PC-9 (cell line): ENCODE results near the gene BTBD17. TPM values are rescaled to one million over a fixed set of nuclear protein-coding genes. Genes with fewer than 3 reads are reported as not detected.

Experiments
- BruUV-seq: library from RNA; stranded (reverse); fragments of 400-500 nt; replicated peaks from 2 replicates; lab custom pipeline; 2021; lab: Mats Ljungman, UMichigan
- CTCF ChIA-PET: fragments of 300-600 bp; sonication (Branson Sonifier 250); formaldehyde crosslinking; loops from one replicate; lab custom pipeline; 2022; ENCODE audit warnings: antibody characterized with exemption; lab: Charles Lee
- POLR2A ChIA-PET: fragments of 300-600 bp; sonication (Branson Sonifier 250); formaldehyde crosslinking; loops from one replicate; lab custom pipeline; 2022; ENCODE audit warnings: antibody characterized with exemption; ENCODE audit not compliant: unreplicated experiment; lab: Charles Lee
- DNase-seq, 2 experiments: peaks; one replicate each; pipeline versions ENCODE4 v3.0.0 to v3.0.0-alpha.2; 2015 to 2022; ENCODE audit warnings: mixed read lengths in 1 of 2
- H2AFZ ChIP-seq: fragments of 200-600 bp; sonication (generic); 2 replicates; pipeline ENCODE4 v1.8.1; 2017; ENCODE audit warnings: antibody characterized with exemption
- H3F3A ChIP-seq: fragments of 200-600 bp; sonication (generic); 2 replicates; pipeline ENCODE4 v1.8.1; 2017; ENCODE audit warnings: antibody characterized with exemption, mild to moderate bottlenecking, low read depth; ENCODE audit not compliant: insufficient read depth
- H3K27ac ChIP-seq: fragments of 200-600 bp; sonication (generic); 2 replicates; pipeline ENCODE4 v1.6.1; 2016; ENCODE audit warnings: mixed run types
- H3K27me3 ChIP-seq: fragments of 200-600 bp; sonication (generic); 2 replicates; pipeline ENCODE4 v1.6.1; 2016; ENCODE audit warnings: low read depth, mixed run types; ENCODE audit not compliant: insufficient read depth
- H3K36me3 ChIP-seq: fragments of 200-600 bp; sonication (generic); 2 replicates; pipeline ENCODE4 v1.6.1; 2016; ENCODE audit warnings: low read depth, mixed run types
- H3K4me1 ChIP-seq: fragments of 200-600 bp; sonication (generic); replicated peaks from 2 replicates; pipeline ENCODE4 v1.6.1; 2016; ENCODE audit warnings: mixed run types; ENCODE audit not compliant: insufficient read depth
- H3K4me2 ChIP-seq: fragments of 200-600 bp; sonication (generic); 2 replicates; pipeline ENCODE4 v1.6.1; 2017; ENCODE audit warnings: mixed run types
- H3K4me3 ChIP-seq: fragments of 200-600 bp; sonication (generic); 2 replicates; pipeline ENCODE4 v1.6.1; 2016; ENCODE audit warnings: mixed run types
- H3K79me2 ChIP-seq: fragments of 200-600 bp; sonication (generic); 2 replicates; pipeline ENCODE4 v1.6.1; 2017; ENCODE audit warnings: low read depth, mixed run types
- H3K9me2 ChIP-seq: fragments of 200-600 bp; sonication (generic); 2 replicates; pipeline ENCODE4 v1.8.1; 2017; ENCODE audit warnings: mild to moderate bottlenecking; ENCODE audit not compliant: insufficient read depth
- H3K9me3 ChIP-seq: fragments of 200-600 bp; sonication (generic); 2 replicates; pipeline ENCODE4 v1.8.1; 2016; ENCODE audit warnings: low read depth; ENCODE audit not compliant: insufficient read depth
- H4K20me1 ChIP-seq: fragments of 200-600 bp; sonication (generic); 2 replicates; pipeline ENCODE4 v1.8.1; 2017; ENCODE audit not compliant: insufficient read depth
- EZH2 ChIP-seq: fragments of 200-600 bp; sonication (generic); IDR thresholded peaks from 2 replicates; pipeline ENCODE4 v1.8.0; 2017; ENCODE audit warnings: antibody characterized with exemption, low read depth
- intact Hi-C: fragments of 100-400 bp; cut with micrococcal nuclease; formaldehyde crosslinking; loops from one replicate; pipeline ENCODE4 v1.10.0; 2022; ENCODE audit not compliant: unreplicated experiment
- total RNA-seq: library from RNA; stranded (reverse); gene quantifications from 2 replicates; pipeline ENCODE4 v1.2.3, GENCODE V29; 2021
- TF ChIP-seq, protein P1 (sequence below): fragments of 200-600 bp; sonication (generic); conservative IDR thresholded peaks from 2 replicates; pipeline ENCODE4 v1.6.1; 2017; ENCODE audit warnings: mixed run types, antibody characterized with exemption, mild to moderate bottlenecking, moderate library complexity

Gene BTBD17
- total RNA-seq, 1 experiment from 2014 or later: not detected

DNA sequence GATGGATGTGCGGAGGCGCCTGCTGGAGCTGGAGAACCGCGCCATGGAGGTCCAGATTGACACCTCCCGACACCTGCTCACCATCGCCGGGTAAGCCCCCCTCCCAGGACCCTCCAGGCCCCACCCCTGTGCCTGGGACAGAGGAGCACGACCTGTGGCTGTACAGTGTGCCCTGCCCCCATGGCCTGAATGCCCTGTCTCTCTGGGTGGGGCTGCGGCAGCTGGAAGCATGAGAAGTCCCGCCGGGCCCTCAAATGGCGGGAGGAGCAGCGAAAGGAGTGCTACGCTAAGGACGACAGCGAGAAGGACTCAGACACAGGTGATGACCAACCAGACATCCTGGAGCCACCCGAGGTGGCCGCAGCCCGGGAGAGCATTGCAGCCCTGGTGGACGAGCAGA, 11.2 kb downstream of the BTBD17 start:
- ChIA-PET POLR2A (no interaction called here), CTCF (no interaction called here)
- no peaks in the 10 kb centered on the region for H3K9me2 ChIP-seq
- intact Hi-C loops: no loop called here
- no peaks in the 10 kb centered on the region for H3K79me2 ChIP-seq
- peaks cover 87% of the 10 kb centered on the region for H3K27me3 ChIP-seq
- H4K20me1 ChIP-seq: no peaks in the 10 kb centered on the region
- H3K36me3 ChIP-seq: no peaks in the 10 kb centered on the region
- H2AFZ ChIP-seq: no peak overlapping the region
- H3K4me1 ChIP-seq: no peaks in the 10 kb centered on the region
- DNase-seq: no peak
- H3K27ac ChIP-seq: no peak overlapping the region
- H3K9me3 ChIP-seq: no peaks in the 10 kb centered on the region
- BruUV-seq: no TSS peak
- H3K4me2 ChIP-seq: no peak overlapping the region
- H3K4me3 ChIP-seq: no peak overlapping the region
- no peak for TF ChIP-seq EZH2
- TF ChIP-seq, protein P1, sequence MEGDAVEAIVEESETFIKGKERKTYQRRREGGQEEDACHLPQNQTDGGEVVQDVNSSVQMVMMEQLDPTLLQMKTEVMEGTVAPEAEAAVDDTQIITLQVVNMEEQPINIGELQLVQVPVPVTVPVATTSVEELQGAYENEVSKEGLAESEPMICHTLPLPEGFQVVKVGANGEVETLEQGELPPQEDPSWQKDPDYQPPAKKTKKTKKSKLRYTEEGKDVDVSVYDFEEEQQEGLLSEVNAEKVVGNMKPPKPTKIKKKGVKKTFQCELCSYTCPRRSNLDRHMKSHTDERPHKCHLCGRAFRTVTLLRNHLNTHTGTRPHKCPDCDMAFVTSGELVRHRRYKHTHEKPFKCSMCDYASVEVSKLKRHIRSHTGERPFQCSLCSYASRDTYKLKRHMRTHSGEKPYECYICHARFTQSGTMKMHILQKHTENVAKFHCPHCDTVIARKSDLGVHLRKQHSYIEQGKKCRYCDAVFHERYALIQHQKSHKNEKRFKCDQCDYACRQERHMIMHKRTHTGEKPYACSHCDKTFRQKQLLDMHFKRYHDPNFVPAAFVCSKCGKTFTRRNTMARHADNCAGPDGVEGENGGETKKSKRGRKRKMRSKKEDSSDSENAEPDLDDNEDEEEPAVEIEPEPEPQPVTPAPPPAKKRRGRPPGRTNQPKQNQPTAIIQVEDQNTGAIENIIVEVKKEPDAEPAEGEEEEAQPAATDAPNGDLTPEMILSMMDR: no peak
- H3F3A ChIP-seq: no peaks in the 10 kb centered on the region

DNA sequence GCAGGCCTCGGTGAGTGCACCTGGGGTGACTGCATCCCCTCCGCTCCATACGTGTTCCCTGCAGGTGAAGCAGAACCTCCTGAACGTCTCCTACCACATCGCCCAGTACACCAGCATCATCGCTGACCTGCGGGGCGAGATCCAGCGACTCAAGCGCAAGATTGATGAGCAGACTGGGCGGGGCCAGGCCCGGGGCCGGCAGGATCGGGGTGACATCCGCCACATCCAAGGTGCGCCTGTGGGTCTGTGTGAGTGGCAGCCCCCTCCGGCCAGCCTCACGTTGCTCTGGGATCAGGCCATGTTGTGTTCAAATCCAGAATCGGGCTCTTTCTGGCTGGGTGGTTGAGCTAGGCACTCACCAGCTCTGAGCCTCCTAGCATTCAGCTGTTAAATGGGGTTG, 12.5 kb downstream of the BTBD17 start:
- TF ChIP-seq, protein P1: no peak
- DNase-seq: no peak
- H2AFZ ChIP-seq: no peak overlapping the region
- no peaks in the 10 kb centered on the region for H3F3A ChIP-seq
- no peak overlapping the region for H3K4me2 ChIP-seq
- H4K20me1 ChIP-seq: no peaks in the 10 kb centered on the region
- H3K79me2 ChIP-seq: no peaks in the 10 kb centered on the region
- no peak overlapping the region for H3K4me3 ChIP-seq
- no TSS peak for BruUV-seq
- H3K36me3 ChIP-seq: no peaks in the 10 kb centered on the region
- no peaks in the 10 kb centered on the region for H3K4me1 ChIP-seq
- CTCF ChIA-PET: no interaction called here
- intact Hi-C loops: no loop called here
- no peaks in the 10 kb centered on the region for H3K9me2 ChIP-seq
- no peak overlapping the region for H3K27ac ChIP-seq
- POLR2A ChIA-PET: interaction anchor here (0.6 kb wide), 1 partner anchor 140 kb away, joined by 3 read pairs; no protein-coding TSS in a partner anchor
- H3K27me3 ChIP-seq: peaks cover 87% of the 10 kb centered on the region
- H3K9me3 ChIP-seq: no peaks in the 10 kb centered on the region

DNA sequence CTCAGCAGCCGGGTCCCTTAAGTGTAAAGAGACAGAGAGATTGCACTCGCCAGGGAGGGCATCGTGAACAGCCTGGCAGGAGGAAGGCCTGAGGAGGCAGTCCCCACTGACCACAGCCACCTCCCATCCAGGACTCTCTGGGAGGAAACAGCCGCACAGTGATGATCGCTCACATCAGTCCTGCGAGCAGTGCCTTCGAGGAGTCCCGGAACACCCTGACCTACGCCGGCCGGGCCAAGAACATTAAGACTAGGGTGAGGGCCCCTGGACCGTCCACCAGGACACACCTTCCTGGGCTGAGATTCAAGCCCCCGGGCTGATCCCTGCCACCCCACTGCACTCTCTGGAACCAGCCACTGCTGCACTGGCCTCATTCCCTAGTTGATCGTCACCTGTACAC, 14.0 kb downstream of the BTBD17 start:
- Histone ChIP-seq H4K20me1 (no peaks in the 10 kb centered on the region), H3K27ac (no peak overlapping the region), H3K4me1 (no peaks in the 10 kb centered on the region), H3F3A (no peaks in the 10 kb centered on the region), H3K4me2 (no peak overlapping the region), H3K27me3 (peaks cover 87% of the 10 kb centered on the region), H2AFZ (no peak overlapping the region), H3K79me2 (no peaks in the 10 kb centered on the region), H3K9me2 (no peaks in the 10 kb centered on the region), H3K36me3 (no peaks in the 10 kb centered on the region), H3K4me3 (no peak overlapping the region), H3K9me3 (no peaks in the 10 kb centered on the region)
- POLR2A ChIA-PET: no interaction called here
- TF ChIP-seq, protein P1: no peak
- TF ChIP-seq EZH2: no peak
- intact Hi-C loops: no loop called here
- no peak for DNase-seq
- no TSS peak for BruUV-seq
- CTCF ChIA-PET: interaction anchor here (0.6 kb wide), 1 partner anchor 16 kb away, joined by 3 read pairs; no protein-coding TSS in a partner anchor
